CD4-positive, alpha-beta T cell treated with Interleukin-4 for 1 hour (primary cell): ENCODE measurements around the gene GRN.
A peak's percentile ranks its signal among the peaks of the same experiment; 100 is the strongest.
"Not testable (repeated sequence)": the region's sequence is repeated elsewhere in the genome, so short reads cannot be mapped to it uniquely, and the experiment has no call there.

ENCODE experiments used
- DNase-seq, 2 donors: peaks; one replicate each; pipeline ENCODE4 v3.0.0-alpha.2; 2020 to 2022

Gene GRN

DNA sequence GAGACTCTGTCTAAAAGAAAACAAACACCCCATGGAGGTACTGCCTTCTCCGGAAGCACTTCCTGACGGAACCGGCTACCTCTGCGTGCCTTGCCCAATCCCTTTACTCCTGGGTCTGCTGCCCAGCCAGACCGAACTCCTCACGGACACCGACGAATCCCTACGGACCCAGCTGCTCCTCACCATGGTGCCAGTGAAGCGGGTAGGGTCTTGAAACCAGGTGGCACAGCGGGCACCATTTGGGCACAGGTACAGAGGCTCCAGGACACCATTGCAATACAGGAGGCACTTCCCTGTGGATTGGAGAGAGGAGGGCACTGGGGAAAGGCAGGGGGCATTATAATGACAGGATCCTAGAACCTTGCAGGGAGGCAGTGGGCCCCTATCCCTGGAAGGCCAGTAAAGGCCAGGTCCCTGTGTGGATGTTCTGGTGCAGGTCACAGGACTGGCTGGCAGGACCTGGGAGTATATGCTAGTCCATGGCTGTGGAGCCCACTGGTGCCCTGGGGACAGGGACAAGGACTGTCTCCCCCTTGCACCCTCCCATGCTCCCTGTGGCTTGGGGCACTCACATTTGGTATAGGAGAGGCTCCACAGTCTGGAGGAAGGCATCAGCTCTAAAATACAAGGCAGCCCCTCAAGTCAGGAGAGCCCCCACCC is 22.7 kb upstream of the GRN start:
- DNase-seq: no peak

- no peak for DNase-seq
Observed at GRCh38 chr17:44323359-44324091, 21.6 kb upstream of the GRN start.

DNA sequence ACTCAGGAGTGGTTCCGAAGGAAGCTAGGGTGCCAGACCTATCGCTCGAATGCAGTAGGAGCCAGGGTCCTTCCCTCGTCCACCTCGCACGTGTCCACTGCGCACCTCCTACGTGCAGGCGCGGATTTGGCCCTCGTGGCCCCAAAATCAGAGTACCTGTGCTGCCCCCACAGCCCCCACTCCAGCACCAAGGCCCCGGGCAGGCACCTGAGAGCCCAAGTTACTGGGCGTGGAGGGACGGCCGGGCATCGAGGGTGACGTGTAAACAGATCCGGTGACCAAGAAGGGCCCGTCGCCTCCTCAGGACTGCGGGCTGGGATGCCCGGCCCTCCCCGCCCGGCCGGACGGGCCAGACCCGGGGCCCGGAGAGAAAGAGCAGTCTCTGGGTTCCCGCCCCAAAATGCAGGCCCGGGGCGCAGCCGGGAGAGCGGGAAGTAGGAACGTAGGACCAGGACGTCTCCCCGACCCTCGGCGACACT is 21.0 kb upstream of the GRN start:
- DNase-seq: no peak

GRCh38 chr17:44324571-44325275 is 20.4 kb upstream of the GRN start, which contains the start of gene SLC25A39:
Gene SLC25A39 (minus strand): TSS chr17:44324823. CDS start chr17:44323562, 1,261 bp downstream.
- peak; percentile 94 to 96 for DNase-seq

DNA sequence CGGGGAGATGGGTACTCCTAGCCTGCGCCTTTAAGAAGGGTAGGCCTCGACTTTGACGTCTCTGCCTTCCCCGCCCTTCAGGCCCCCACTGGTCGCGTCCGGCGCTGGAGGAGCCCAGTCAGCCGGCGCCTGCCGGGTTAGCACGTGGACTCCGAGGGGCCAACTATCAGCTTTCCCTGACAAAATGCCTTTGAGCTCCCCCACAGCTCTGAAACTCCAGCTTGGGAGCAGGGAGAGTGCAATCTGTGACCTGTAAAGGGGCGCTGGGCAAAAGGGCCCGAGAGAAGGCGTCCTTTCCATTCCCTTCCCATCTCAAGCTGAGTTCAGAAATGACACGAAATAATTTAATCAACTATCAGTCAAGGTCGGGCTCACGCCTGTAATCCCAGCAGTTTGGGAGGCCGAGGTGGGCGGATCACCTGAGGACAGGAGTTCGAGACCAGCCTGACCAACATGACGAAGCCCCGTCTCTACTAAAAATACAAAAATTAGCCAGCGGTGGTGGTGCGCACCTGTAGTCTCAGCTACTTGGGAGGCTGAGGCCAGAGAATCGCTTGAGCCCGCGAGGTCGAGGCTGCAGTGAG is 18.1 kb upstream of the GRN start:
- DNase-seq: peak; percentile 96

- DNase-seq: no peak
Observed at GRCh38 chr17:44327715-44328449, 17.2 kb upstream of the GRN start.

DNA sequence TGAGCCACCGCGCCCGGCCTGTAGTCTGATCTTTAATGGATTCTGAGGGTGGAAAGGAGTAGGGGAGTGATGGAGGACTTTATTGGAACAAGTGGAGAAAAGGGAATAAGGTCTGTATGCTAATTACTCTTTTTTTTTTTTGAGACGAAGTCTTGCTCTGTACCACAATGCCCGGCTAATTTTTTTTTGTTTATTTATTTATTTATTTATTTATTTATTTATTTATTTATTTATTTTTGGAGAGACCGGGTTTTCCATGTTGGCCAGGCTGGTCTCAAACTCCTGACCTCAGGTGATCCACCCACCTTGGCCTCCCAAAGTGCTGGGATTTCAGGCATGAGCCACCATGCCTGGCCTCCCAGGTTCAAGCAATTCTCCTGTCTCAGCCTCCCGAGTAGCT is 15.6 kb upstream of the GRN start:
- DNase-seq: not testable (repeated sequence)

GRCh38 chr17:44330263-44330662 is 14.8 kb upstream of the GRN start:
- DNase-seq: not testable (repeated sequence)

GRCh38 chr17:44331249-44331760 is 13.8 kb upstream of the GRN start:
- peak; percentile 79 to 87 for DNase-seq

GRCh38 chr17:44333371-44333770 is 11.7 kb upstream of the GRN start:
- DNase-seq: peak in 1 of 2 donors; percentile 38

- DNase-seq: no peak
Observed at GRCh38 chr17:44334315-44334714, 10.8 kb upstream of the GRN start.

- no peak for DNase-seq
Observed at GRCh38 chr17:44334727-44335126, 10.4 kb upstream of the GRN start.

GRCh38 chr17:44335564-44335963 is 9.5 kb upstream of the GRN start:
- no peak for DNase-seq

DNA sequence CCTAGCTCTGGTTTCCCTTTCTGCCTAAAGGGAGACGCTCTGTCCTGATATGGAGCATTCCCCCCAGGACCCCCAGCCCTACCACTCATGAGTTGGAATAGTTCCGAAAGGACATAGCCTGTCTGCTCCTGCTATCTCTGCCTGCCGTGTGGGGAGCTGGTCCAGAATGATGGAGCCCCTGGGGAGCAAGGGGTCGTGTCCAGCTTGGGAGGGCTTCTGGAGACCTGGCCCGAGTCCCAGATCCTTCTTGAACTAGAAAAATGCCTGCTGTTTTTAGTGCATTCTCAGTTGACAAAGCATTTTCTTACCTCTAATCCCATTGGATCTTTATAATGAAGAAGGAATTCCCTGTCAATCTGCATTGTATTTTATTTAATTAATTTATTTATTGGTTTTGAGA is 9.1 kb upstream of the GRN start:
- DNase-seq: no peak

GRCh38 chr17:44338702-44339101 is 6.4 kb upstream of the GRN start:
- DNase-seq: peak in 1 of 2 donors; percentile 43

DNA sequence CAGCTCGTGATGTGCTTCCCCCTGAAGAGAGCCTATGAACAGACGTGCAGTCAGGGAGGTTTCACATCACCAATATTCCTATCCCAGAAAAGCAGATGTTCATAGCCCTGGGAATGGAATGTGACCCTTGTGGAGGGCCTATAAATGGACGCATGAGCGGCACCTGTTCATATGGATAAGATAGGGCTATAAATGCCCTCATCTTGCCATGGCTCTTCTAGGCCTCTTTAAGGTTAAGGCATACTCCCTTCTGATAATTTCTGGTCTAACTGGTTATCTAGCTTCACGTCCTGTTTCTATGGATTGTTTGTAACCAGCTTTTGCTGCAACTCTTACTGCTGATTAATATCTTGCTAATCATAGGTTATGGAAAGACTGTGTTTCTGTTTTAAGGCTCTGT is 4.5 kb upstream of the GRN start:
- DNase-seq: not testable (repeated sequence)

DNA sequence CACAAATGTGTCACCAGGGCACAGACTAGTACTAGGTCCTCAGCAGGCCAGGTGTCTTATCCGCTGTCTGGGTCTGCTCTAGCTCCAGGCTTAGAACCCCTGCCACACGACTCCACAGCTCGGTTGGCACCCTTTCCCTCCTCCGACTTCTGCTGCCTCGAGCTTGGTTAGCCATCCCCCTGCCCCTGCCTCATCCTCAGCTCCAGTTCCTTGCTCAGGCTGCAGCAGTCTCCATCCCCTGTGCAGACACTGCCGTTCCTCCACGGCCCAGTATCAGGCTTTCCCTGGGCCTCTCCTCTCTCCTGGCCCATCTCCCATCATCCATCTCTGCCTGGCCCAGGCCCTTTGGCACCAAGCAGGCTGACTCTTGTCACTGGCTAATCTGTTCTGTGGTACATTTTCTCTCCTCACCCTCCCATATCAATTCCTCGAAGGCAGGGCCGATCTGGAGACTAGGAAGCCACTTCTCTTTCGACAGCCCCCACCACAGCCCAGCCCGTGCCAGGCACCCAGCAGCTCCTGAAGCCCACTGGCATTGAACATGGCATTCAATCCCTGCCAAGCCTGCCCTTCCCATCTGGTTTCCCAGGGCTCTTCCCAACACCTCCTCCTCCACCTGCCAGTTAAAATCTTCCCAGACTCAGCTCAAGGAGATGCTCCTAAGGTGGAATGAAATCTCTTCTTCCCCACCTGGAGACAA is 1.4 kb upstream of the GRN start:
- DNase-seq: no peak

DNA sequence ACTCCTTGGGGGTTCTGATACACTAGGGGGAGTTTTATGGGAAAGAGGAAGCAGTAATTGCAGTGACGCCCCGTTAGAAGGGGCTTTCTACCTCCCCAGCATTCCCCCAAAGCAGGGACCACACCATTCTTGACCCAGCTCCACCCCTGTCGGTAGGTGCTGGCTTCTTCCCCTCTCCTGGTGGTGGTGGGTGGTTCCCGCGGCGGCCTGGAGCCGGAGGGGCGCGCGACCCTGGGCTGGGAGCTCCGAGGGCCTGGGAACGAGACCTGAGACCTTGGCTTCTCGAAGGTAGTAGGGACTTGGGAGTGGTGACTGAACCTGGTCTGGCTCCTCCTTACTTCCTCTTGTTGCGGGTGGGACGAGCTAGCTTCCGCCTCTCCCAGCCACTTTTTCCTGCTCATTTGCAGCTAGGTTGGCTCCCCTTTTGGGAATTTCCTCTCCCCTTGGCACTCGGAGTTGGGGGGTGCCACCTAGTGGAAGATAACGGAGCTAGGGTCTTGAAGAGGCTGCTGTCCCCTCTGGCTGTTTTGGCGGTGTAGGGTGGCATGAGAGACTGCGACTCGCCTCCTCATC is 438 bp downstream of the GRN start:
- peak; percentile 59 to 61 for DNase-seq

DNA sequence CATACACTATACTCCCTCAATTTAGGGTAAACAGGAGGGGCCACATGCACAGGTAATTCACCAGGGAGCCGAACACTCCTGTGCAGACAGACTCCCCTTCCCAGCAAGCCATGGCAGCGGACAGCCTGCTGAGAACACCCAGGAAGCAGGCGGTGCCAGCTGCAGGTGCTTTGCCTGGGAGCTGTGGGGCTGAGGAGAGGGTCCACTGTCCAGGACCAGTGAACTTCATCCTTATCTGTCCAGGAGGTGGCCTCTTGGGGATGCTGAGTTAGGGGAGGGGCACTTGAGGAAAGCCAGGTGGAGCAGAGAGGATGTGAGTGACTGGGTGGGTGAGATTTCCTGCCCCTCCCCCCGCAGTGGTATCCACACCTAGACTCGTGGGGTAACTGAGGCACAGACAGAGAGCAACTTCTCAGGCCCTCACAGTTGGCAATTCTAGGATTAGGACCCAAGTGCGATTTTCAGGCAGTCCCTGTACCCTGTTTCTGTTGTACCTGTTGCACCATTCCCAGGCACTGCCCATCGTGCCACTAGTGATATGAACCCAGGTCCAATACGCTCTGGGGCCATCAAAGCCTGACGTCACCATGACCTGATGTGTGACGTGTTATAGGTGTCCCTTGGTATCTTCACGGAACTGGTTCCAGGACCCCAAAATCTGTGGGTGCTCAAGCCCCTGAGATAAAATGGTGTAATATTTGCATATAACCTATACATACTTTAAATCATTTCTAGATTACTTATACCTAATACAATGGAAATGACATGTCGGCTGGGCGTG is 1.2 kb downstream of the GRN start:
- DNase-seq: no peak
